ENCODE measurements around the gene PRKG1.

GRCh38 chr10:51244309-51244708, 170.0 kb downstream of the PRKG1 start:
- TF ChIP-seq, protein P1, sequence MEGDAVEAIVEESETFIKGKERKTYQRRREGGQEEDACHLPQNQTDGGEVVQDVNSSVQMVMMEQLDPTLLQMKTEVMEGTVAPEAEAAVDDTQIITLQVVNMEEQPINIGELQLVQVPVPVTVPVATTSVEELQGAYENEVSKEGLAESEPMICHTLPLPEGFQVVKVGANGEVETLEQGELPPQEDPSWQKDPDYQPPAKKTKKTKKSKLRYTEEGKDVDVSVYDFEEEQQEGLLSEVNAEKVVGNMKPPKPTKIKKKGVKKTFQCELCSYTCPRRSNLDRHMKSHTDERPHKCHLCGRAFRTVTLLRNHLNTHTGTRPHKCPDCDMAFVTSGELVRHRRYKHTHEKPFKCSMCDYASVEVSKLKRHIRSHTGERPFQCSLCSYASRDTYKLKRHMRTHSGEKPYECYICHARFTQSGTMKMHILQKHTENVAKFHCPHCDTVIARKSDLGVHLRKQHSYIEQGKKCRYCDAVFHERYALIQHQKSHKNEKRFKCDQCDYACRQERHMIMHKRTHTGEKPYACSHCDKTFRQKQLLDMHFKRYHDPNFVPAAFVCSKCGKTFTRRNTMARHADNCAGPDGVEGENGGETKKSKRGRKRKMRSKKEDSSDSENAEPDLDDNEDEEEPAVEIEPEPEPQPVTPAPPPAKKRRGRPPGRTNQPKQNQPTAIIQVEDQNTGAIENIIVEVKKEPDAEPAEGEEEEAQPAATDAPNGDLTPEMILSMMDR (IDR thresholded peaks at IDR 0.05): no peak
- no peak for TF ChIP-seq ZFX (IDR thresholded peaks at IDR 0.05; ENCODE audit: borderline replicate concordance)
